SW 1271 (cell line): ENCODE data around the gene RHBDD3.

Experiments
- DNase-seq, 2 experiments: peaks; one replicate each; lab custom pipeline; 2025; lab: John Stamatoyannopoulos, UW

RHBDD3 gene

DNA sequence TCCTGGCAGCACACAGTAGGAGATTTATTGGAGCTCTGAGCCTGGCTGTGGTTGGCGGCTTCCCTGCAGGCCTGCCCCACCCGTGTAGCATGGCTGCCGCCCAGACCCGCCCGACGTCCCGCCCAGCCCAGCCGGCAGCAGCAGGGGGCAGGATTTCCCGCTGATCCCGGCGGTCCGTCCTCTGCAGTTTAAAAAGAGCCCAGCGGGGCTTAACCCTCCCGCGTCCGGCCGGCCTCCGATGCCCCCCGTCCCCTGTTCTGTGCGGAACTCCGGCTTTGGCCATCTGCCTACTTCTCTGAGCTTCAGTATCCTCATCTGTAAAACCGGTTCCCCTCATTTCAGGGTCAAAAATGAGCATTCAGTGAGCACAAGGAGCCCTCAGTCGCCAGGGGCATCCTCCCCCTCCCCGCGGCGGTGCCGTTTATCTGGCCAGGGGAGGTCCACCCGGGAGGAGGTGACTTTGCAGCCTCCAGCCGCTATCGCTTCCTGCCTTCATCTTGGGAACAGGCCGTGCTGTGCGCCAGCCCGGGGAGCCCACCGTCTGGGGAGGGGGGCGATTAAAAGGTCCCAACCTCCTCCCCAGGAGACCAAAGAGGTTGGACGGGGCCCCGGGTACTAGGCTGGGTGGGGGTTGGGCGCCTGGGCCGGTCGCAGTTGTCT lies 38.5 kb upstream of the RHBDD3 start, which contains the start of gene GAS2L1:
TSS of gene GAS2L1 (plus strand) at position 476 of the 660 bp plus-strand sequence. CDS start 1,456 bp downstream, outside the sequence.
- peak; percentile 41 to 74 for DNase-seq

DNA sequence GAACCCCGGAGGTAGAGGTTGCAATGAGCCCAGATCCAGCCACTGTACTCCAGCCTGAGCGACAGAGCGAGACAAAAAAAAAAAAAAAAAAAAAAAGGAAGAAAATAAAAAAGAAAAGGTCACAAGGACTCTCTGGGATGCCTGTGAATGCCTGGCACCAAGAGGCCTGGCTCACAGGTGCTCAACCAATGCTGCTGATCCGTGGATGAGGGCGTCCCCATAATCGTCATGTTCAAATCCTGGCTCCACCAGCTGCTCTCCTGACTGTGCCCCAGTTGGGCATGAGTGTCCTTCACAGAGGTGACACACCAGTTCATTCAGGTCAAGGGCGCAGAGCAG lies 38.0 kb upstream of the RHBDD3 start:
- DNase-seq = no peak

DNA sequence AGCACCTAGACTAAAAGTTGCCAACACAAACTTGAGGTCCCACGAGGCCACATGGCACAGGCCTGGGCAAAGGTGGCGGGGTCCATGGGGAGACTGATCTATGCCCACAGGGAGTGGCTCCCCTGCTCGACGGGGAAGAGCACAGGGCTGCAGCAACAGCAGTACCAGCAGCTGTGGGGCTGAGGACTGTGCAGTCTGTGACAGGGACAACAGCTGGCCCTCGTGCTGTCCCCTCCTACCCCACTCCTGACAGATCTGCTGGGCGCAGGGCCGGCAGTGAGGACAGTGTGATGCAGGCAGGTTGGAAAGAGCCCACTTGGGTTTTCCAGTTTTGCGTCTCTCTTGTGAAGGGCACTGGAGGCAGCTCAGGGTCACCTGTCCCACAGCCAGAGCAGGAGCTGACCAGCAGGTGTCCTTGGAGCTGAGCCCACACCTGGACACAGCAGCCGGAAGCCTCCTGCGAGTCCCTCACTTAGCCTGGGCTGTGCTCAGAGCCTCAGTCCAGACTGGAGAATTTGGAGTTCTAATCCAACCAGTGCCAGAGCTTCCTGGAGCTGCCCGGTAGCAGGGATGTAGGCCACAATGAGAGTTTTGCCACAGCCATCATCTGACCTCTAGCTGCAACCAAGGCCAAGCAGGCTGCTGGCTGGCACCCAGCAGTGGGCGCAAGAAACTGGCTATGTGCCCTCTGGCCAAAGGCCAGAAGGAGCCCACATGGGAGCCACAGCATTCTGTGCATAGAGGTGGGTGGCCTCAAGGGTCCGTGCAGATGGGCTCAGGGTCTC lies 35.1 kb upstream of the RHBDD3 start:
- DNase-seq = no peak

DNA sequence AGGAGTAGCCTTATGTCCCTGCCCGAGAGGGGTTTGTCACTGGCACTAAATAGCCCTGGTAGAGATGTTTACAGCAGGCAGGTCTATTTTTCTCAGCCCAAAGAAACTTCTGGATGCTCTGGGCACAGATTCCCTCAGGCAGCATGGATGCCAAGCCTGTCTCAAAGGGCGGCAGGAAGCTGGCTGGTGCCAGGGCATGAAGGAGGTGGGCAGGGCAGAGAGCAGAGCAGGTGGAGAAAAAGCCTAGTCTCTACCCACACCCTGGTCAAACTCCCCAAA lies 34.6 kb upstream of the RHBDD3 start:
- DNase-seq = no peak

DNA sequence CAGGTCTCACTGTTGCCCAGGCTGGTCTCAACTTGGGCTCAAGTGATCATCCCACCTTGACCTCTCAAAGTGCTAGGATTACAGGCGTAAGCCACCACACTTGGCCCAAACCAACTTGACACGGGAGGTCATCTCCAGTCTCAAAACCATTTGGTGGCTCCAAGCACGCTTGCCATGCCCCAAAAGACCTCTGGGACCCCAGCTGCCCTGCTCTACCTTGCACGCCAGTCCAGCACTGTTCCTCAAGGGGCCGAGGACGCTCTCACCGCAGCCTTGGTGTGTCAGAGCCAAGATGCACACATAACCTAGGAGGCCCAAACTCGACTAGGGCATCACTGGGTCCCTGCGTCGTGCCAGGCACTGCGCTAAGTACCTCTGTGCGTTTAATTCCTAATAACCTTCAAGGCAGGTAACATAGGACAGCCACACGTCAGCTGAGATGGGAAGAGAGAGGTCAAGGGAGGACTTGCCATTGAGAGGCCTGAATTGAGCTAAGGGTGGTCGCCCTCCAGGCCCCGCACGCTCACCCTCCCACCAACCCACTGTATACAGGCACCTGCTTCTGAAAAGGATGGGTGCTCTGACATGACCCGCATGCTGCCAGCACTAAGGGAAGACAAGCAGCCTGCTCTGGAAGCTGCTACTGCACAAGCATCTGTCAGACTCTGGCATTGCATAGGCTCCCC lies 34.1 kb upstream of the RHBDD3 start:
- DNase-seq = no peak

DNA sequence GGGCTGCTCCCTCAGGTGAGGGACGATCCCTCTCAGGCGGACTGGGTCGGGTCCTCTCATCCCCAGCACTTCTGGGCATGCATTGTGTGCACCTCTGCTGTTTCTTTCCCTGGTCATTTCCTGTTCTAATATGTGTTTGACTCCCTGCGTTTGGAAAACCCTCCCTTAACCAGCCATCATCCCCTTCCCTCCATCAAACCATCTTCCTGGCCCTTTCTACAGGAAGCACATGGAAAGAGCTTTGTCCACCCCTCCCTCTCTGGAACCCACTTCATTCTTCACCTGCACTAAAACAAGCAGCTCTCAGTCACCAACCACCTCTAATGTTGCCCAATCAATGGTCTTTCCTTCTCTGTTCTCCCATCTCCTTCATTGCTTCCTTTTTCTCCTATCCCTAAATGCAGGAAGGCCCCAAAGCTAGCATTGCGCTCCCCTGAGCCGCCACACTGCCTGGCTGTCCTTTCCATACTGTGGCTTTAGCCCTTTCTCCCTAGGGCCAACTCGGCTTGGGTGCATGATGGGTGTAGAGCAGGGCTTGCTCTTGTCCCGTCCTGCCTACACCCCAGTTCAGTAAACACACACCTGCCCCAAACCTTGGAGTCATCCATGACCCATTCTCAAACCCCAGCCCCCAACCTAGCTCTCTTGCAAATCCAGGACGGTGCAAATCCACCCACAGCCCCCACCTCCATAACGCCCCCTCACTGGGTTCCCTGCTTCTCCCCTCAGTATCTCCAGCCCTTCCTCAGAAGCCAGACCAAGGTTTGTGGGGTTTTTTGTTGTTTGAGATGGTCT lies 33.2 kb upstream of the RHBDD3 start:
- DNase-seq = no peak

DNA sequence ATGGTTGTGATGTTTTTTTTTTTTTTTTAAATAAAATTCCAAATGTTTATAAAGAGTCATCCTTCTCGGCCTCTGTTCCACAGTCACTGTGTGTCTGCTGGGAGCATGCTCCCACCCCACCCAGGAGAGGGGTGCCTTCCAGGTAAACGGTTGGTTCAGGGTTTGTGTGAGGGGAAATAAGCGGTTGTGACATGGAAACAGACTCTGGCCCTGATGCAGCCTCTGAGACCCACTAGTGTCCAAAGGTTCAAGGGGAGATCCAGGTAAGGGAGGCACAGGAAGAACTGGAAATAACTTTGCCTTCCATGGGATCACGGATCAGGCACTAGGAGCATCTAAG lies 32.7 kb upstream of the RHBDD3 start:
- no peak for DNase-seq

DNA sequence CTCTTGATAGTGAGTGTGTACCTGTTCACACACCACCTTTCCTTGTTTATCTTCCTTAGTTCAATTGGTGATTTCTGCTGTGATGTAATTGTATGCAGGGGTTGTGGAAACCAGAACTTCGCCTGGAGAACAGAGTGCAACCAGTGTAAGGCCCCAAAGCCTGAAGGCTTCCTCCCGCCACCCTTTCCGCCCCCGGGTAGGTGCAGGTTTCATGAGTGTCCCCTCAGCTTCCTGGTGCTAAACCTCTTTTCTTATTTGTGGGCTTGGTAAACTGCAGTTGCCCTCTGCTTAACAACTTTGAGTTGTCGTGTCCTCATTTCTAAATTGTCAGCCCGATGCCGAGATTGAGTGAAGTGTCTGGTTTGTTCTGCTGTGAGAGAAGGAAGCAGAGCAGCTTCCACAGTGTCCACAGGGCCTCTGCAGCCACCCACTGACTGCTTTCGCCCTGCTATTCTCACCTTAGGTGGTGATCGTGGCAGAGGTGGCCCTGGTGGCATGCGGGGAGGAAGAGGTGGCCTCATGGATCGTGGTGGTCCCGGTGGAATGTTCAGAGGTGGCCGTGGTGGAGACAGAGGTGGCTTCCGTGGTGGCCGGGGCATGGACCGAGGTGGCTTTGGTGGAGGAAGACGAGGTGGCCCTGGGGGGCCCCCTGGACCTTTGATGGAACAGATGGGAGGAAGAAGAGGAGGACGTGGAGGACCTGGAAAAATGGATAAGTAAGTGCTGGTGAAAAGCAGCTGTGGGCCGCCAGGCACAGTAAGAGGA lies 31.5 kb upstream of the RHBDD3 start:
- no peak for DNase-seq

DNA sequence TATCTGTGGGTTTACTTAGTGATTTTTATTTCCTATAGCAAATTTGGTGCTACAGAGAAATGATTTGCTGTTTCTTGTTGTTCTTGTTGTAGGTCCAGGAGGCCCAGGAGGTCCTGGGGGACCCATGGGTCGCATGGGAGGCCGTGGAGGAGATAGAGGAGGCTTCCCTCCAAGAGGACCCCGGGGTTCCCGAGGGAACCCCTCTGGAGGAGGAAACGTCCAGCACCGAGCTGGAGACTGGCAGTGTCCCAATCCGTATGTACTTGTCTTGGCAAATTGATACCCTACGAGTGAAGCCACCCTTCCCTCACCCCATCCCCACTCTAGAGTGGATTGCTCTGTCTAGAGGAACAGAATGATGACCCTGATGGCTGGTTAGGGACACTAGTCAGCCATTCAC lies 30.9 kb upstream of the RHBDD3 start:
- DNase-seq = no peak

DNA sequence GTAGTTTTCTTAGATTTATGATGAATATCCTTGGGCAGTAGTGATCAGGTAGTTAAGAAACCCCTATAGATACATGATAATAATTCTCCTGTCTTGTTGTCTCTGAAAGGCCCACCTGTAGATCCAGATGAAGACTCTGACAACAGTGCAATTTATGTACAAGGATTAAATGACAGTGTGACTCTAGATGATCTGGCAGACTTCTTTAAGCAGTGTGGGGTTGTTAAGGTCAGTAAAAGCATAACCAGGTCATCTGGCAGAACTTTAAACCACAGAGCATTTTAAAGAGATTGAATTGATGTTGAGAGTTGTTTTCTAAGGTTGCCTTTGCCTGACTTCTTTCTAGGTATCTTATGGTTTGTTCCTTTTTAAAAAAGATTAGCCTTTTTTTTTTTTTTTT lies 24.6 kb upstream of the RHBDD3 start:
- no peak for DNase-seq

DNA sequence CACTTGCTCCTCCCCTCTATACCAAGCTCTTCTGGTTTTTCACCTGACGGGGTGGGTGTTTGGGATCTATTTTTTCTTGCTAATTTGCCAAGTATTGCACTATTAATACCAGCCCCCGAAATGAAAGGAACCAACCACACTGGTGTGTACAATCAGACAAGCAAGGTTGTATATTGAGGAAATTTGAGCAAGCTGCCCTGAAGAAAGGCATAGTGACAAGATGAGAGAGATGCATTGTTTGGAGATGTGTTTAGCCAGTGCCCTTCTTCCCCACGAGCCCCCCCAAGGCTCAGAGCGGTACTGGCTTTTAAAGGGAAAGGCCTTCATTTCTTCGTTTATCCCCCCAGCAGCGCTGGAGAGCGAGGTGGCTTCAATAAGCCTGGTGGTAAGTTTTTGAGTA lies 23.4 kb upstream of the RHBDD3 start:
- no peak for DNase-seq

DNA sequence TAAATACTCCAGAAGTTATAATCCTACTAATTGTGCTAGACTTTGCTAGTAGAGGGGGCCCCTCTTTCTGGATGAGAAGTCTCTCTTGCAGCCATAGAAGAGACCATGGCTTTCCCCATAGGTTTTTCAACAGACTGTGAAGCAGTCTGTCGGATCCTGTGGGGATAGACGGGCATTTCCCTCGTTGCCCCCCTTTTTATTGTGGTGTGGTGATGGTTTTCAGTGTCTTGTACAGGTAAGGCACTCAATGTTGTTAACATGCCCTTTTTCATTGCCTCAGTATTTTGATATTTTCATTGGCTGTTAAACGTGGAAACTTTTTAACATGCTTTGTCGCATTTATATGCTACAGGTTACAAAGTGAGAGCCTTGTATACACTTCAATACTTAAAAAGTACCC lies 22.3 kb upstream of the RHBDD3 start:
- no peak for DNase-seq

DNA sequence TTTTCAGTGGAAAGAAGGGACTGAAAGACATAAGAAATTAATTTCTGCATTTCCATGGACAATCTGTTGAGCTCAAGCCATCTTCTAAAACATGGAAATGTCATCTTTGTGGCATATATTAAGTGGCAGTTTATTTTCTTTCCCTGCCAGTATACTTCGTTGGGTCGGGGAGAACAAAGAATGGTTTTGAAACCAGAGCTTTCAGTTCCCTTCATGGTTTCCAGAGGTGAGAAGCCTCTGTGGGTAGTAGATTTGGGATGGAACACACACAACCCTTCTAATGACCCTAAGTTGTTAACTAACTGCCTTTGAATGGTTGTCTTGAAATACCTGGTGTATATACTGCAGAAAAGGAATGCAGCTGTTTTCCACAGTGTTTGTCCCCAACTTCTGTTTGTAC lies 21.1 kb upstream of the RHBDD3 start:
- DNase-seq = no peak

DNA sequence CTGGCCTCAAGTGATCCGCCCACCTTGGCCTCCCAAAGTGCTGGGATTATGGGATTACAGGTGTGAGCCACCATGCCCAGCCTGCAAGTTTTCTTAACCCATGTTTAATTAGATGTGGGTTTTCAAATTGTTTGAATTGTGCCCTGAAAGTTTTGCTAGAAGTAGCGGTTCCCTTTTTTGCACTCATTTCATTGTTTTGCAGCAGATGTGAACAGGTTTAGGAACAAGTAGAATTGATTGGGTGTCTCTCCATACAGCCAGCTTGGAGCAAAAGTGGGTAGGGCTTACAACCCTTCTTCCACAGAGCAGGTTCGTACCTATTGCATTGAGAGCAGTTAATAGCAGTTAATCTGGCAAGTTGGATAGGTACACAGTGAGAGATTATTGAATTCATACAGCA lies 16.4 kb upstream of the RHBDD3 start:
- no peak for DNase-seq

DNA sequence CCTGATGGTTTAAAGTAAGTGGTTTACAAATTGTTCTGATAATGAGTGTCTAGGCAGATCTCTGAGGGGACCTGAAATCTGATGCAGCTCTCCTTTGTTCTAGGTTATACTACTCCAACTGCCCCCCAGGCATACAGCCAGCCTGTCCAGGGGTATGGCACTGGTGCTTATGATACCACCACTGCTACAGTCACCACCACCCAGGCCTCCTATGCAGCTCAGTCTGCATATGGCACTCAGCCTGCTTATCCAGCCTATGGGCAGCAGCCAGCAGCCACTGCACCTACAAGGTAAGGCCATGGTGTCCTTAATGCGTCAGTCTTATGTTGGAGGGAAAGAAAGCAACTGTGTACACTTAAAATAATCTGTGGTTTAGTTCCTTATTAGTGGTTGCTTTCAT lies 10.1 kb upstream of the RHBDD3 start:
- DNase-seq = no peak

DNA sequence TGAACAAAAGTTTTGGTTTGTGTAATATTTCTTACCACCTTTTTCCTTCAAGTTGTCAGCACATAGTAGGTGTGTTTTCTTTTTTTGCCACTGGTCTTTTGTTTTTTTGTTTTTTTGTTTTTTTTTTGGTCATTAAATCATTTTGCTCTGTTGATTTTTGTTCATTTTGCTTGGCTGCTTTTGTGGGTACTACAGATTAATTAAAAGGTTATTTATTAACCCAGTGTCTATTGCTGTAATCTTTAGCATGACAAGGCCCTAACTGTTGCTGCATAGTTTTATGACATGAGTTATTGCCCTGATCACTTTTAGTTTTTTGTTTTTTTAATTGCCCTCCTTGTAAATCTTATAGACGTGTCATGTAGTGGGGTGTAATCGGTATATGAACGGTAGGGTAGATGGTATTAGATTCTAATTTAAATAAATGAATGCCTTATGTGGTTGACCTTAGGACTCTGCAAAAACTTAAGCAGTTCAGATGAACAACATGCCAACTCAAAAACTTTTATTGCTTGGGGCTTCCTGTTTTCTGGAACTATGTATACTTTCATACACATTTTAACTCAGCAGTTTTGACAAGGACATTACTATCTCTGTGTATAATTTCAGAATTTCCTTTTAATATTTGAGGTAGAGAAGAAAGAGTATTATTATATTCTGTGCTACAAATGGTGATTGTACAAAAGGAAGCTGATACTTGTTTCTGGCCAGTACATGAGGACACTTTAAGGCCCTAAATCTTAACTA lies 8.2 kb upstream of the RHBDD3 start:
- DNase-seq = no peak

DNA sequence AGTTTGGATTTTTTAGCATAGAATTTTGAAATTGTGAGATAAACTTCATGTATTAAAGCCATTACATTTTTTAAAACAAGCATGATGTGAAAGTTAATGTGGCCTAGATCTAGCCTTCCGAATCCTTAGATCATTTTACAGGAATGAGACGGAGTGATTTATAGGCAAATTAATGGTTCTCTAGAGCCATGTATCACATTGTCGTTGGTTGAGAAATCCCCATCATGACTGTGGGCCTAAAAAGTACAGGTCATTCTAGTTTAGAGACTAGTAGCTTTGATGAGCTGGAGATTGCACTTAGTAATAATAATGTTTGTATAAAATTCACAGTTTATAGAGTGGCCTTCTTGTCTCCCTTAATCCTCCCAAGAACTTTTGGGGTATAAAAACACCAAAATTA lies 7.4 kb upstream of the RHBDD3 start:
- DNase-seq = no peak

DNA sequence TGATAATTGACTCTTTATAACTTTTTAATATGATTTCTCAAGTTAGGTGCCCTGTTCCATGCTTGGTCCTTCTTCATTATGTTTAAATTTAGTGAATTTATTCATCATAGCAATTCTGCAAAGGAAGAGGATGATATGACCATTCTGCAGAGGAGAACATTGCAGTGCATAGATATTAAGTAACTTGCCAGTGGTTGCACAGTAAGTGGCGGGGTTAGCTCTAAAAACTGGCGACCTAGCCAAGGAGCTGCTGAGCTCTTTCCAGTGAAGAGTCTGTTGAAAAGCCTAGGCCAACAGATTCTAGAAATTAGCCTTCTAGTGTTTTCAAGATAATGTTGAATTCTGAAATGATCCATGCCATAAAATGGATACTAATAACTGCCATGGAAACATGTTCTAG lies 4.8 kb upstream of the RHBDD3 start:
- DNase-seq = no peak

DNA sequence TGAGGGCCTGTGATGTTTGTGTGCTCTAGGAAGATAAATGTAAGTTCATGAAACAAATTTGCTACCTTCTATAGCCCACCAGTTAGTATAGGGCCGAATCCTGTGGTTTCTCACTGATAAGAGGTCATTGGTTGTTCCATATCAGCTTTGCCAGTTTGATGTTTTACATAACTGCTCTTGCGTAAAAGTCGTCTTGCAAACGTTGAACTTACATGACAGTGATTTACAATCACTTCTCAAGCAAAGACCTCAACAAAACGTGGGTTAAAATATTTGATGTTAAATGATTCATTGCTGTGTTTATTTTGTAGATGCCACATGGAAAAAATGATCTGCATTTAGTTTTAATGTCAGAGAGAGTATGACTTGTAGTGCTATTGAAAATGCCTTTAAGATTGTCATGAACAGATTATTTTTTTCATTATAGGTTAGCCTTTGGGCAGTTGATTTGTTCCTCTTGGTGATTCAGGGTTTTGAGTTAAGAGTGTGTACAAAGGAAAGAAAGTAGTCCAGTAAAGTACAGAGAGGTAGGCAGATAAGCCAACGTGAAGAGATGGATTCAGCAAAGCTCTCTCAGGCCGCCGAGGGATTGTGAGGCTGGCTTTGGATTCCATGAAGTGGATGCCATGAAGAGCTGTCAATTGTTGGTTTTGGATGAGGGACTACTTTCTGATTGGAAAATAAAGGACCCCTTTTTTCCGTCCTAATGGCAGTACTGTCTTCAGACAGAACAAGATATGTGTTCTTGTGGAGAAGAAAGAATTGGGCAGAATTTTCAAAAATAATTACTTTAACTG lies 2.9 kb upstream of the RHBDD3 start:
- no peak for DNase-seq

DNA sequence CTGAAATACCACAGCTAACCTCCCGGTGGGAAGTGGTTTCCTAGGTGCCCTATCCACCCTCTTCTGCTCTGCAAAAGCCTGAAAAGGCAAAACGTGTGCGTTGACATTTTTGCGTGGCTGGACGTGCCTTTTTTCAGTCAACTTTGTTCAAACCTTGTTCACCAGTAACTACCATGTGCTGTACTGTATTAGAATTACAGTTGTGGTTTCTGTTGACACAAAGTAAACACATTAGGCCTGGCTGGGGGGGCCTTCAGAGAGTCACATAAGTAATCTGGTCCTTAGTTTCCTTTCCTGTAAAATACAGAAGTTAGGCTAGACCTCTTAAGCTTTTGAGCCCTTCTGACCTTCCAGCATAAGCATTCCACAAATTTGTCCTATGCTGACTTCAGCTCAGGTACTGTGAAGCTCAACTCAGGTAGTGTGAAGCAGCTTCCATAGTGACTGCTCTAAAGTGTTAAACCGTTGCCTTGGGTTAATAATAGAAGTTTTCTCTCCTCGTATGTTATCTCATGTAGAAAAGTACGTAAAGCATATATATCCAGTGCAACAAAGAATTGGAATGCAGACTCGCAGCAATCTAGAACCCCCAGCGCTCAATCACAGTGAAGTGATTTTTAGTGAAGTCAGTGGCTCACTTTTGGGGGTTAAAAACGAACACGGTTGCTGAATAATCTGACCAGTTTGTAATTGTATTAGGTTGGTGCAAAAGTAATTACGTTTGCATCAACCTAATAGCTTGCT lies 2.1 kb upstream of the RHBDD3 start:
- DNase-seq = no peak
